T-helper 9 cell (primary cell): Measurements from ENCODE around the gene KCNG4.
"Not testable (repeated sequence)": the region's sequence is repeated elsewhere in the genome, so short reads cannot be mapped to it uniquely, and the experiment has no call there.

Source experiments
- DNase-seq: peaks from one replicate; pipeline ENCODE4 v3.0.0-alpha.2; 2020

Gene KCNG4

GRCh38 chr16:84232969-84233368, 6.8 kb downstream of the KCNG4 start:
- DNase-seq = no peak

DNA sequence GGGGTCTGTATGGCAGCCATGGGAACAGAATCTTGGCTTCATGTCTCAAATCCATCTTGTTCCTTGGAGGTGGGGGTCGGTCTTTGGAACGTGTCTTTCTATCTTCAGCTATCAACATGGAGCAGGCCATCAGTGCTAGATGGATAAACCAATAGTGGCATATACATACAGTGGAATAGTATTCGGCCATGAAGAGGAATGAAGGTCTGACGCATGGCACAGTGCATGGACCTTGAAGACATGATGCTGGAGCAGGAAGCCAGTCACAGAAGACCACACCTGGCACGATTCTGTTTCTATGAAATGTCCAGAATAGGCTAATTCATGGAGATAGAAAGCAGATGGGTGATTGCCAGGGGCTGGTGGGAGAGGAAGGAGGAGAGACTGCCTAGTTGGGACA, 7.8 kb downstream of the KCNG4 start:
- no peak for DNase-seq

DNA sequence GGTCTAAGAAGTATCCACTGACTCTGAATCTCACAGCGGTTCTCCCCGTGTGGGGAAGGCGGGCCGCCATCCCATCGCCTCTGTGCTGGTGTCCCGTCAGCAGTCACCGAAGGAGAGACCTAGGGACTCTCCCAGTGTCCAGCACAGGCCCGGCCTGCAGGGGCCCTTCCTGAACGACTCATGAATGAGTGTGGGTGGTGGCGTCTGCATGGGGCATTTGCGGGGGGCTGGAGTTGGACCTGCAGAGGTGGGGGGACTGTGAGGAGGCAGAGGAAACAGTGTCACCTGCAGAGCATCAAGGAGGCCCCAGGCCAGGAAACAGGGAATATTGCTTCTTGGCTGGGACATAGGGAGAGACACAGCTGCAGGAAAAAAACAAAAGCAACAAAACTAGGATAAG, 10.3 kb downstream of the KCNG4 start:
- no peak for DNase-seq

DNA sequence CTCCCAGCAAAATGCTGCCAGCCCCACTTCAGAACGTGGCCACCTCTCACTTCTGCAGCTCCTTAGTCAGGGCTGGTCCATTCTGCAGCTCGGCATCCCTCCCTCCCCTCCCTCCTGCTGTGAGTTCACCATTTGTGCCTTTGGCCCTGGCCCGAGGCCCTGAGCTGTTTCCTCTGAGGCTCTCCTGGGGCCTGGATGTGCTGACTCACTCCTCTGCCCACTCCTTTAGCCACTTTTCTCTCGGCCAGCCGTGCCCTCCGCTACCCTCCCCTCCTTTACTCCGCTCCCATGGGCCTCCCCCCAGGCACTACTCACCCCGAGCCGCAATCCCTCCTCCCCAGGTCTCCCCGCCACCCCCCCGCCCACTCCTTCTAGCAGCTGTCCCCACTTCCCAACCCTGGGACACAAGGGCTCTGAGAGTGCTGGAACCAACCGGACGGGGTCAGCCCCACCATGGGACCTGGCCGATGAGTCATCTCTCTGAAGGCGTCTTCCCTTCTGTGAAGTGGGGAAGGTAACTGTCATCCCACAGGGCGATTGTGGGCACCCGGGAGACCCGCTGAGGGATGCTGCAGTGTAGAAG, 11.5 kb downstream of the KCNG4 start:
- no peak for DNase-seq

DNA sequence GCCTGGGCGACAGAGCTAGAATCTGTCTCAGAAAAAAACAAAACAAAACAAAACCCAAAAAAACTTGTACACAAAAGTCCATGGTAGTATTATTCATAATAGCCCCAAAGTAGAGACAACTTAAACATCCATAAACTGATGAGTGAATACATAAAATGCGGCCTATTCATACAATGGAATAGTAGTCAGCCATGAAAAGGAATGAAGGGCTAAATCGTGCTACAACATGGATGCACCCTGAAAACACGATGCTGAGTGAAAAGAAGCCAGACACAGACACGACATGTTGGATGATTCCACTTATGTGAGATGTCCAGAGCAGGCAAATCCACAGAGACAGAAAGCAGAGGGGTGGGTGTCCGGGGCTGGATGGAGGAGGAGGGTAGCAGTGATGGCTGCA, 12.3 kb downstream of the KCNG4 start:
- DNase-seq = no peak

DNA sequence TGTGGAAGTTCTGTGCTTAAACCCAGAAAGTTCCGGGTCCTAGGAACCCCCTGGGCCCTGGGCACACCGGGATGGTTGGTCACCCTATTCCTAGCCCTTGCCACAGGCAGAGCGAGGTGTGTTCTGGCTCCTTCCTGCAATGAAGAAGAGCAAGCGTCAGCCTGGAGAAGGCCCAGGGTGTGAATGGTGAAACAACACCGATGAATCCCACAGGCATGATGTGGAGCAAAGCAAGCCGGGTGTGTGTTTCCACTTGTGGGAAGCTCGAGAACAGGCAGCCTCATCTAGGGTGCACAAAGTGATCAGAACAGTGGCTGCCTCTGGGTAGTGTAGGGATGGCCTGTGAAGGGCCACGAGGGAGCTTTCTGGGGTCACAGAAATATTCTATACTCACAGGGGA, 13.8 kb downstream of the KCNG4 start:
- no peak for DNase-seq

DNA sequence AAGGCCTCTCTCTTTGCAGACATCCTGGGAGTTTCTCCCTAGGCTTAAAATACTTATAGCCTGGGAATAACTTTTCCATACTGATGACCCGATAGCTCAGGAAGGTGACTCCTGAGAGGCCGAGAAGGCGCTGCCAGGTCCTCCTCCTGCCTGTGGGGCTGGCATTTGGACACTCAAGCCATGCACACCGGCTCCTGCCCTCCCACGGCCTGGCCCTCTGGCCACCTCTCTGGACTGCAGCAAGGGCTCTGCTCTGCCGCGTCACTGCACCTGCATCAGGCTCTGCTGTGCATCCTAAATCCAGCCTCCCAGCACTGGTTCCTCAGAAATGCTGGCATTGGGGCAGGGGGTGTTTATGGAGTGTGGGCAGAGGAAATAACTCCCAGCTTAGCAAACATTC, 14.2 kb downstream of the KCNG4 start:
- DNase-seq = no peak

DNA sequence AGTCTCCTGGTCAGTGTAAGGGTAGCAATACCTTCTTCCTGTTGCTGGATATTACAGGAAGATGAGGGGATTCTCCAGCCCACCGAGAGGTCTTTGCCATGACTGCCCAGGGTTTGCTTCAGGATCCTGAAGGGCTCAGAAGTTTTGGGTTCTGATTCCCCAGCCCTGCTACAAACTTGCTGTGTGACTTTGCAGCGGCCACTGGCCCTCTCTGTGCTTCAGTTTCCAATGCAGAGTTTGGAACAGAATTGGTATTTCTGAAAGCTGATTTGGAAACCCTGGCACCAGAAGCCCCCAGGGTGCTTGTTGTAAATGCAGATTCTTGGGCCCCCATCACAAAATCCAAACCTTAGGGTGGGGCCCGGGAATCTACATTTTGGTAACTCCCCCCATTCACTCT, 14.7 kb downstream of the KCNG4 start:
- no peak for DNase-seq

DNA sequence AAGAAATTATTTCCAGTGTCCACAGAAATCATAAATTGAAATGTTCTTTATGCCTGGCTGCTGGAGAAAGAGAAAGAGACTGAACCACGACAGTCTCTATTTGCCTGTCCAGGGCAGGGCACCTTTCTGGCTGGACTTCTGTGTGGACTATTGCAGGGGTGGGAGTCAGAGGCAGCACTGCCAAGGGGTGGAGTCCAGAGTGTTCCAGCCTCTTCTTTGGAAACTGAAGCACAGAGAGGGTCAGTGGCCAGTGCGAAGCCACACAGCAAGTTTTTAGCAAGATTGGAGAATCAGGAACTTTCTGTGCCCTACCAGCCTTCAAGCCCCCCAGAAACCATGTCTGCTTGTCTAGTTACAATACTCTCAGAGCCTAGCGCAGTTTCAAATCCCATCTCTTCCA, 15.3 kb downstream of the KCNG4 start:
- DNase-seq = no peak

DNA sequence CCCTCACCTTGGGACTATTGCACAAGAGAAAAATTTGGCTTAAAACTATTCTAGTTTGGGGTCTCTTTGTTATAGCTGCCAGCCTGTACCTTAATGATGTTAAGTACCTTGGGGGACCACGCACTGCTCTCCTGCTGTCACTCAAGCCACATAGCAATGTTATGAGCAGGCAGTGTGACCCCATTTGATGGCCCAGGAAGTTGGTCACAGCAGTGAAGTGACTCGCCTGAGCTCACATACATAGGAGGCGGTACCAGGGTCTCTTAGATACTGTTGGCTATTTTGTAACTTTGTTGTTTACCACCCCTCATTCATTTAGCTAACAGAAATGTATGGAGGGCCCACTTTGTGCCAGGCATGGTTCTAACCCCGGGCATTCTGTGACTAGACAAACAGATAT, 16.4 kb downstream of the KCNG4 start:
- DNase-seq = no peak

GRCh38 chr16:84220851-84221250, 19.0 kb downstream of the KCNG4 start:
- no peak for DNase-seq

DNA sequence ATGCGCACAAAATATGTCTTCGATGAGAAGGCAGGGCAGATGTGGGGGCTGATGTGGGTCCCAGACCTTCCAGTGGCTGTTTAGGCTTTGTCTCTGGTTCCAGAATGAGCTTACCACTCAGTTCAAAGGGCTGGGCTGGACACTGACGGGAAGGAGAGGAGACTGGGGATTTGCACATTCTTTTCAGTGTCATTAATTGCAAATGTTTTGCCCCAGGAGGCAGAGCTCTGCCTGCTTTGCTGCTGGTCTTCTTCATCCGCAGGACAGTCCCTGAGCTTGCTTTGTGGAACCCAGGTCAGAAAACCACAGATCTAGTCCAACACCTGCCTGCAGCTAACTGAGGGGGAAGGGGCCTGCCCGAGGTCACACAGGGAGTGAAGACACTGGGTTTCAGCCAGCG, 20.9 kb downstream of the KCNG4 start:
- DNase-seq = no peak

- no peak for DNase-seq
Measured at GRCh38 chr16:84218176-84218823, 21.5 kb downstream of the KCNG4 start.

GRCh38 chr16:84216144-84216543, 23.7 kb downstream of the KCNG4 start:
- DNase-seq = not testable (repeated sequence)

DNA sequence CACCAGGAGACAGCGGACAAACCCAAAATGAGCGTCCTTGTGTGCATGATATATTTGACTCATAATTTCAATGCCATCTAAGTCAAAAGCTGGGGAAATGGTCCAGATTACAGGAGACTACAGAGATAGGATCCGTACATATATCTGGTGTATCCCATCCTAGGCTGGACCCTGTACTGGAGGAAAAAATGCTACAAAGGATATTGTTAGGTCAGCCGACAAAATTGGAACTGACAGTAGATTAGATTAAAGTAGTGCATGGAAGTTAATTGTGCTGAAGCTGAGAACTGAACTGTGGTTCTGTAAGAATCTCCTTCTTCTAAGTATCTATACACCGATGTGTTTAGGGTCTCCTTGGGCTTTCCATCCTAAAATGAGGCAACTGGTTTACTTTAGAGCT, 24.3 kb downstream of the KCNG4 start:
- DNase-seq = no peak

GRCh38 chr16:84214451-84215066, 25.3 kb downstream of the KCNG4 start:
- no peak for DNase-seq

DNA sequence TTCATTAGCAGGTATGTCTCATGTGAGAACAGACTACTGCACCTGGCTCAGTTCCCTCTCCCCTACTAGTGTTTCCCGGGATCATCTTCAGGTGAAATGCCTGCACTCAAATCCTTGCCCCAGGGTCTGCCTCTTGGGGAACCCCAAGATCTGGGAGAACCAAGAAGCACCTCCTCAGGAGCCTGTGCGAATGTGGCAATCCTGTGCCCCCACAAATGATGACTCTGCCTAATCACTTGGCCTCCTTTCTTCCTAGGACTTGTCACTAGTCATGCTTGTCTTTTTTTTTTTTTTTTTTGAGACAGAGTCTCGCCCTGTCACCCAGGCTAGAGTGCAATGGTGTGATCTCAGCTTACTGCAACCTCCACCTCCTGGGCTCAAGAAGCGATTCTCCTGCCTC, 27.2 kb downstream of the KCNG4 start:
- no peak for DNase-seq

DNA sequence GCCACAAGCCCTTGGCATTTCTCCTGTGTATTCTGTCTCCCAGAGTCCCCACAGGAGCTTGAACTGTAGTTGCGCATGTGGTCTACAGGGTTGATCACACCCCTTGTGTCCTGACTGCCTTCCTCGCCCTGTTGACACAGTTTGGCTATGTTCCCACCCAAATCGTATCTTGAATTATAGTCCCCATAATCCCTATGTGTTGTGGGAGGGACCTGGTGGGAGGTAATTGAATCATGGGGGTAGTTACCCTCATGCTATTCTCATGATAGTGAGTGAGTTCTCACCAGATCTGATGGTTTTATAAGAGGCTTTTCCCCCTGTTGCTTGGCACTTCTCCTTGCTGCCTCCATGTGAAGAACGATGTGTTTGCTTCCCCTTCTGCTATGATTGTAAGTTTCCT, 27.7 kb downstream of the KCNG4 start:
- no peak for DNase-seq

- DNase-seq = no peak
Measured at GRCh38 chr16:84209989-84210388, 29.8 kb downstream of the KCNG4 start.

GRCh38 chr16:84207879-84208278, 31.9 kb downstream of the KCNG4 start:
- DNase-seq = no peak

DNA sequence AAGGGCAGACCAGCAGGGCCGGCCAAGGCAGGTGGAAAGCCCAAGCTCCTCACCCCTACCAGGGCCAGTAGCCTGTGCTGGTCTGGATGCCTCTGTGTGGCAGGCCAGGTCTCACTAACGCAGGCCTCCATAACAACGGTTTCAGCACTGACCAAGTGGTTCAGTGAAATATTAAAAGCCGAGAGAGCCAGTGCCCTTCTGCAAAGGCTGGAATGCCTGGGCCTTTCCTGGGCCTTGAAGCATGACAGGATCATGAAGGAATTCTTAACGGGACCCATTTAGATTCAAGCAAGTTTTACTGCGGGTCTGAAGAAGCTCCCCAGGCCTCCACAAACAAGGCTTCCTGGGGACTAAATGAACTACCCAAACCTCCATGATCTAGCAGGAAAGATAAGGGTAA, 32.6 kb downstream of the KCNG4 start:
- no peak for DNase-seq

DNA sequence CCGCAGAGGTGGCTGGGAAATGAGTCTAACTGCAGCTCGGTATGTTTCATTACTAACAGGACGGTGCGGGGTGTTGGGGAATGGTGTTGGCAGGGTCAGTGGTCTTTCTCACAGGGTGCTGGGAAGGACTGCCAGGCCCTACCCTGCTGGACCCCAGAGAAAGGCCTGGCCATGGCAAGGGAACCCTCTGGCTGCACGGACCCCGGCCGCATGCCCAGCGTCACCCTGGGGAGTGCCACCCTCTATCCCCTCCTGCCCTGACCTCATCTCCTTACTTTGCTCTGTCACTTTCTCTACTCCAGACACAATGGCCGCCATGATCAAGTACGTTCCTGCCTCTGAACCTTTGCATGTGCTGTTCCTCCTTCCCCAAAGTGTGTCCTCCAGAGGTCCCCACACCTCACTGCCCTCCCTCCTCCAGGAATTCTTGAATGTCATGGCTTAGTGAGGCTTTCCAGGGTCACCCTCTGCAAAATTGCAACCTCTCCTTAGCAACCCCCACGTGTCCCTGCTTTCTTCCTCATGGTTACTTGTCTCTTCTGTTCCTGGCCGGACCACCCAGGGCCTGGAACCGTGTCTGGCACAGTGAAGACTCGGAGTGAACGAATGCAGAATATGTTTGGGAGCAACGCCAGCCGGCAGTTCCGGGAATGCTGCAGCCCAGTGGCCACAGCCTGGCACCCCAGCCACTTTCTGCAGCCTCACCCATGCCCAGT, 33.7 kb downstream of the KCNG4 start:
- DNase-seq = no peak

GRCh38 chr16:84205123-84205522, 34.7 kb downstream of the KCNG4 start:
- DNase-seq = not testable (repeated sequence)

- not testable (repeated sequence) for DNase-seq
Measured at GRCh38 chr16:84204551-84204950, 35.3 kb downstream of the KCNG4 start.
